HG03378 (cell line): ENCODE results near the gene BARX2.
"Not testable (repeated sequence)": the region's sequence is repeated elsewhere in the genome, so short reads cannot be mapped to it uniquely, and the experiment has no call there.

Experiments
- ATAC-seq: cut with Tn5 transposase; IDR thresholded peaks from one replicate; pipeline ENCODE4 v1.9.1; 2021; ENCODE audit warnings: mild to moderate bottlenecking, moderate library complexity; ENCODE audit not compliant: unreplicated experiment

The BARX2 gene, protein sequence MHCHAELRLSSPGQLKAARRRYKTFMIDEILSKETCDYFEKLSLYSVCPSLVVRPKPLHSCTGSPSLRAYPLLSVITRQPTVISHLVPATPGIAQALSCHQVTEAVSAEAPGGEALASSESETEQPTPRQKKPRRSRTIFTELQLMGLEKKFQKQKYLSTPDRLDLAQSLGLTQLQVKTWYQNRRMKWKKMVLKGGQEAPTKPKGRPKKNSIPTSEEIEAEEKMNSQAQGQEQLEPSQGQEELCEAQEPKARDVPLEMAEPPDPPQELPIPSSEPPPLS

DNA sequence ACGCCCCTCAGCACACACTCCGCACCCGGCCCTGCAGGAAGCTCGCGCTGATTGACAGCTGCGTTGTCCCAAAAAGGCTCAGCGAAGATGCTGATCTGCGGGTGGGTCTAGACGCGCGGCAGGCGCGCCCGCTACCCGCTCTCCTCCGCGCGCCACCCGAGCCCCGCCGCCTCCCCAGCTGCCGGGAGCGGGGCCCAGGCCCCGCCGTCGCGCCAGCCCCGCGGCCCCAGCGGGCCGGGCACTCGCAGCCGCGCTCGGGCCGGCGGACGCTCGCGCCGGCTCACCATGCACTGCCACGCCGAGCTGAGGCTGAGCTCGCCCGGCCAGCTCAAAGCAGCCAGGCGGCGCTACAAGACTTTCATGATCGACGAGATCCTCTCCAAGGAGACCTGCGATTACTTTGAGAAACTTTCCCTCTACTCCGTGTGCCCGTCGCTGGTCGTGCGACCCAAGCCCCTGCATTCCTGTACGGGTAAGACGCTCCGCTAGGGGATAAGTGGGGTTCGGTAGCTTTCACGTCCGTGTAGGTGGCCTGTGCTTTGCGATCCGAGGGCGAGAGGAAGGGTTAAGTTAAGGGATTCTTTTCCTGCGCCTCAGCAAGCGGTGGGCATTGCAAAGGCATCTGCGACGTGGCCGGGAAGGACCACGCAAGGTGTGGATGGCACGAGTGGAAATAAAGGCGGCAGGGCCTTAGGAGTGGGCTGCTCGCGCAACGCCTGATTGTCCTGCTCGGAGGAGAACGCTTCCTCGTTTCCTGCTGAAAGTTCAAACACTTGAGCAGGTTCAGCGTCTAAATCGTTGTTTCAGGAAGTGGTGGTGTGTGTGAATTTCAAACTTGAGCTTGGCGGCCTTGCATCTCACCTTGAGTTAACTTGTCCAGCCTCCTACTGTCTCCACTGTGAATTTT is at the start of gene BARX2:
Gene BARX2, plus strand, starts transcription at position 98 of the 907 bp plus-strand sequence. Its CDS starts 188 bp downstream, at position 286.
- ATAC-seq: no peak

DNA sequence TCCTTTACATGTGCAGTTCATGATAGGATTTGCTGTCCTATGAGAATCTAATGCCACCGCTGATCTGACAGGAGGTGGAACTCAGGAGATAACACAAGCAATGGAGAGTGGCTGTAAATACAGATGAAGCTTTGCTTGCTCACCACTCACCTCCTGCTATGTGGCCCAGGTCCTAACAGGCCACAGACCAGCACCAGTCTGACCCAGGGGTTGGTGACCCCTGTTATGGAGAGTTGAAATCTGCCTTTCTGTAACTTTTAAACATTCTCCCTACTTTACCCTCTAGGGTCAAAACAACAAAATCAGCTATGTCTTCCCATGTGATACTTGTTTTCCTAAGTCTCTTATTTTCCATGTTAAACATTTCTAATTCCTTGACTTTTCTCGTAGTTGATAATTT is 48.7 kb upstream of the BARX2 start:
- no peak for ATAC-seq

DNA sequence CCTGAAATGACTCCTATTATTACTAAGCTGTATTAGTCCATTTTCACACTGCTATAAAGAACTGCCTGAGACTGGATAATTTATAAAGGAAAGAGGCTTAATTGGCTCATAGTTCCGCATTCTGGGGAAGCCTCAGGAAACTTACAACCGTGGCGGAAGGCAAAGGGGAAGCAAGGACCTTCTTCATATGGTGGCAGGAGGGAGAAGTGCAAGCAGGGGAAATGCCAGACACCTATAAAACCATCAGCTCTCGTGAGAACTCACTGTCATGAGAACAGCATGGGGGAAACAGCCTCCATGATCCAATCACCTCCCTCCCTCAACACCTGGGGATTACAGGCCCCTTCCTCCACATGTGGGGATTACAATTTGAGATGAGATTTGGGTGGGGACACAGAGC is 47.9 kb upstream of the BARX2 start:
- not testable (repeated sequence) for ATAC-seq

DNA sequence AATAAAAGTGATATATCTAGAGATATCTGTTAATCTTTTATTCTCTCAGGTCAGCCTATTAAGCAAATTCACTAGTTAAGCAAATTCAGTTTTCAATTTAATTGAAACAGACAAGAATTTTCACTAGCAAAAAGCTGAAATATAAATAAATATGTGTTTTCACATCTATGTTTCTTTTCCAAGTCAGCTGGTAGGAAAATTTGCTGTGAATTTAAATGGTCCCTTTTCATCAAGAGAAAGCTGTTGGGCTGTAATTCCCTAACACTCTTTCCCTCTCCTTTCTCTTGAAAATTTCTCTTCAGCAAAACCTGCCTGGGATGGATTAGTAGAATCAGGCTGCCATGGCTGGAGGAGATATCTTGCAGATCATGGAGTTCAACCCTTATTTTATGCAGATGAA is 46.9 kb upstream of the BARX2 start:
- ATAC-seq: no peak

DNA sequence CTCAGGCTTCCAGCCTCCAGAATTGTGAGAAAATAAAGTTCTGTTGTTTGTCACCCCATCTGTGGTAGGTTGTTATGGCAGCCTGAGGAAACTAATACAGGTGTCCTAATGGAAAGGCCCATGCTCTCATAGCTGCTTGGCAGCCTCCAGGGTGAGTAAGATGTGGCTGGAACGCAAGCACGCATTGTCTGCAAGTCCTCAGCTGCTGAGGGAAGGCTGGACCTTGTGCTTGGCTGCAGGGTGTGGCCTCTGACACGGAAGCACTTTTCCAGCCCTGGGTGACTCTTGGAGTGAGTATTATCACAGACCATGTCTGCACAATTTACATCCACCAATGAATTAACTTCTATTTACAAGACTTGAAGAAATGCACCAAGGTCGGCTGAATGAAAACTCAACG is 44.4 kb upstream of the BARX2 start:
- ATAC-seq: no peak

DNA sequence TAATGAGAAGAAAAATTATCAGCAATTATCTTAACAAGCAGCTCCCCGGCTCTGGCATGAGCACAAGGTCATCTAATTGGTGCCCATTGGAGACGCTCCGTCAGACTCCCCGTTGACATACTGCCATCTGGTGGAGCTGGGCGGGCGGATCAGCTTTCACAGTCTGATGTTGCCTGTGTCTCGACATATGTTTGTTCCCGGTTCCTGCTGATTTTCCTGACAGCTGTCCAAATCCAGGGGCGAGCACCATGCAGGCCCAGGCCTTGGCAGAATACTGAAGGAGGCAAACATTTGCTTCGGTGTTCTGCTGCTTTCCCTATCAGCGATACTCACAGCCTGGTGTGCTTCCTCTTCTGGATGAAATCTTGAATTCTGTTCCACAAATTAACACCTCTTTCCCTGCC is 43.8 kb upstream of the BARX2 start:
- ATAC-seq: peak; percentile 81

DNA sequence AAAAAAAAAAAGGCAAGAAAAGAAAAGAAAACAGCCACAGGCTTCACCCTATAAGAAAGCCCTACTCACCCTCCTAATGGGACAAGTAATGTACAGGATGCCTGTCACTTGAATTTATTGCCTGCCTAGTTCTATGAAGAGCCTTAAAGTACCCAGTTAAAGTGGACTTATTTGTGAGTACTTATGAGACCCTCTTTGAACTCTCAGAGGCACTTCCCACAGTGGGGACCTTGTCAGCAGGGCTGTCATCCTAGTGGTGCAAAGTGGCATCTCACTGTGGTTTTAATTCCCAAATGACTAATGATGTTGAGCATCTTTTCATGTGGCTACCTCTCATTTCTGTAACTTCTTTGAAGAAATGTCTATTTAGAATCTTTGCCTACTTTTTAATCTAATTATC is 41.8 kb upstream of the BARX2 start:
- ATAC-seq: no peak

DNA sequence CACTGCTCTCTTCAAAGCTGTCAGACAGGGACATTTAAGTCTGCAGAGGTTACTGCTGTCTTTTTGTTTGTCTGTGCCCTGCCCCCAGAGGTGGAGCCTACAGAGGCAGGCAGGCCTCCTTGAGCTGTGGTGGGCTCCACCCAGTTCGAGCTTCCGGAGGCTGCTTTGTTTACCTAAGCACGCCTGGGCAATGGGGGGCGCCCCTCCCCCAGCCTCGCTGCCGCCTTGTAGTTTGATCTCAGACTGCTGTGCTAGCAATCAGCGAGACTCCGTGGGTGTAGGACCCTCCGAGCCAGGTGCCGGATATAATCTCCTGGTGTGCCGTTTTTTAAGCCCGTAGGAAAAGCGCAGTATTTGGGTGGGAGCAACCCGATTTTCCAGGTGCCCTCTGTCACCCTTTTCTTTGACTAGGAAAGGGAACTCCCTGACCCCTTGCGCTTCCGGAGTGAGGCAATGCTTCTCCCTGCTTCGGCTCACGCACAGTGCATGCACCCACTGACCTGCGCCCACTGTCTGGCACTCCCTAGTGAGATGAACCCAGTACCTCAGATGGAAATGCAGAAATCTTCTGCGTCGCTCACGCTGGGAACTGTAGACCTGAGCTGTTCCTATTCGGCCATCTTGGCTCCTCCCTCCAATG is 31.2 kb upstream of the BARX2 start:
- ATAC-seq: not testable (repeated sequence)

DNA sequence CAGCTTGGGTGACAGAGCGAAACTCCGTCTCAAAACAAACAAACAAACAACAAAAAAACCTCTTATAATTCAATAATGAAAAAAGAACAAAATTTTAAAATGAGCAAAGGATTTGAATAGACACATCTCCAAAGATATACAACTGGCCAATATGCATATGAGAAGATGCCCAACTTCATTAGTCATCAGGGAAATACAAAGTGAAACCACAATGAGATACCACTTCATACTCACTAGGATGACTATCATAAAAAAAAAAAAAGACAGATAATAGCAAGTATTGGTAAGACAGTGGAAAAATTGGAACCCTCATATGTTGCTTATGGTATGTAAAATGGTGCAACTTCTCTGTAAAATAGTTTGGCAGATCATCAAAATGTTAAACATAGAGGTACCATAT is 28.7 kb upstream of the BARX2 start:
- no peak for ATAC-seq

DNA sequence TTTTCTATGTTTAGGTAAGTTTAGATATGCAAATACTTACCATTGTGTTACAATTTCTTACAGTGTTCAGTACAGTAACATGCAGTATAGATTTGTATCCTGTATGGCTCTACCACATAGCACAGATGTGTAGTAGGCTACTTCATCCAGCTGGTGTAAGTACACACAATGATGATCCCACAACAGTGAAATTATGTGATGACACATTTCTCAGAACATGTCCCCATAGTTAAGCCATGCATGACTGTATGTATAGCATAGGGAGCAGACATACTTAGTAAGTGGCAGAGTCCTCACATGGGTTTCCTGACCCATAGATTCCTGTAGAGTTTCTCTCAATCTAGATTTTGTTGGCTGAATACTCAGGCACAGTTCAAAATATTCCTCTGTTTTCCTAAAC is 26.8 kb upstream of the BARX2 start:
- no peak for ATAC-seq

DNA sequence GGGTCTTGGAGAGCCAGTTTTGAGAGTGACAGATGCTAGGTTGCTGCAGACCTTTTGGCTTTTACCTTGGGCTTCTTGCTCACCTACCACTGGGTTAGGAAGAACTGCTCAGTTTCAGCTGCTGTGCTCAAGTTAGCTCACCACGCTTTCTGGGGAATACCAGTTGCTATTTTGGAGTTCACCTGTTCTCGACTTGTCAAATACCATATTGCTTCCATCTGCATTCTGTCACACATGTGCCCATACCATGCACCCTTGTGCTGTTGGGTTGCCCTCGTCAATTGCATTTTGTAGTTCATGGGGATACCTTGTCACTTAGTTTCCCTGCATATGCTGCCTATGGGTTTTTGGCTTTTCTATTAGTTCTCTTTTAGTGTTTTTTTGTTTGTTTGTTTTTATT is 23.0 kb upstream of the BARX2 start:
- ATAC-seq: no peak

DNA sequence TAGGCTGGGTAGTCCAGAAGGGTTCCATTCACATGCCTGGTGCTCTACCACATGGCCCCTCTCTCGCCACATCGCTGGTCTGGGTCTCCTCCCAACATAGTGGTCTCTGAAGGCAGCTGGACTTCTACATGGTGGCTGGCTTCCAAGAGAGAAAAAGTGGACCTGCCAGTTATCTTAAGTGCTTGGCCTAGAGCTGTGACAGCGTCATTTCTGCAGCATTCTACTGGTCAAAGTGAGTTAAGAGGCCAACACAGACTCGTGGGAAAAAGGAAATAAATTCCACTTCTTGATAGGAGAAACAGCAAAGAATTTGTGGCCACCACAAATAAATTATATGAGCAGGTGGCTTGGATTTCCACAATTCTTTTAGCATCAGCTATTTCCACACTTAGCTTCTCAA is 21.0 kb upstream of the BARX2 start:
- ATAC-seq: no peak

DNA sequence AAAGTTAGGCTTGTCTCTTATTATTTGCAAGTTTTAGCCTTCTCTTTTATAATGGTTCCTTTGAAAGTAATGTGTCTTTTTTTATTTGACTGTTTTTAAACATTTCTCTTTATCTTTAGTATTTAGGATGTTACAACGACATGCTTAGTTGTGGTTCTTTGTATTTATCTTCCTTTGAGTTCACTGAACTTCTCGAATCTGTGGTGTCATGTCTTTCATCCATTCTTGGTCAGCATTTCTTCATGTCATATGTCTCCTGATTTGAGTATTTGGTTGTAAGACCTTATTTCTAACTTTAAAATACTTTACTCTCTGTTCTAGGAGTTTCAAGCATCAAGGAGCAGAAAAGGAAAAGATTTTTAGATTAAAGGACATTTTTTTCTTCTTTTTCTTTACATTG is 15.9 kb upstream of the BARX2 start:
- ATAC-seq: no peak

DNA sequence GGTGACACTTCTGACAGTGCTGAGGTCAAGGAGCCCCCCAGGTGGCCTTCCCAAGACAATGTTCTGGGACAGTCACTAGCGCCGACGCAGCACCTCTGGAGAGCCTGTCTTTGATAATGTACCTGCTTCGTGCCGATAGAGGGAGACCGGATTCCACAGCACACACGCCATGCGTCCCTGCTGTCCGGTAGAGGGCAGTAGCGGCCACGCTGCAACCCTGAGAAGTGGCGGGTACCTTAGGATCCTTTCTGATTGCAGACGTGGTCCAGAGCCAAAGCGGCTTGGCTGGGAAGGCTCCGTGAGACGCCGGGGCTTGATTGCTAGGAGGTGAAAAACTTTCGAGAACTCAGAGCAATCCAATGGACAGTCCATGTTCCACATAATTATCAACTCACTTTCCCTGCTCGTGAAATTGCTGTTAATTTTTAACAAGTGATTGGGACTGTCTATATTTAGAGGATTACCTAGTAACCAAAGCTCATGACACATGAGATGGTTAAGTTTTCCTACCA is 11.4 kb upstream of the BARX2 start:
- ATAC-seq: peak; percentile 100

DNA sequence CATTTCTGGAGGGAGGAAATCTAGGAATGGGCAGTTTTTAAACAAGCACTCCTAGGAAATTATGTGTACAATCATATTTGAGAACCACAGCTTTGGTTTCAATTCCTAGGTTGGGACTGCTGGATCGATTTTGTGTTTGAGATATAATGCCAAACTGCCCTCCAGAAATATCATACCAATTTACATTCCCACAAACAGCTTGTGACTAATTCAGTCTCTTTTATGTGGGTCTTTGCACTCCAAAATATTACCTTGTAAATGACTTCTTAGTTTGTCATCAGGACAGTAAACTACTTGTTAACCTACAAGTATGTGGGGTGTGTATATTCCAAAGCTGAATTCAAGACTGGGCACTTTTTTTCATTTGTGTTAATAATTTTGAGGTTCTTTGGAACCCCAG is 9.8 kb upstream of the BARX2 start:
- ATAC-seq: no peak

DNA sequence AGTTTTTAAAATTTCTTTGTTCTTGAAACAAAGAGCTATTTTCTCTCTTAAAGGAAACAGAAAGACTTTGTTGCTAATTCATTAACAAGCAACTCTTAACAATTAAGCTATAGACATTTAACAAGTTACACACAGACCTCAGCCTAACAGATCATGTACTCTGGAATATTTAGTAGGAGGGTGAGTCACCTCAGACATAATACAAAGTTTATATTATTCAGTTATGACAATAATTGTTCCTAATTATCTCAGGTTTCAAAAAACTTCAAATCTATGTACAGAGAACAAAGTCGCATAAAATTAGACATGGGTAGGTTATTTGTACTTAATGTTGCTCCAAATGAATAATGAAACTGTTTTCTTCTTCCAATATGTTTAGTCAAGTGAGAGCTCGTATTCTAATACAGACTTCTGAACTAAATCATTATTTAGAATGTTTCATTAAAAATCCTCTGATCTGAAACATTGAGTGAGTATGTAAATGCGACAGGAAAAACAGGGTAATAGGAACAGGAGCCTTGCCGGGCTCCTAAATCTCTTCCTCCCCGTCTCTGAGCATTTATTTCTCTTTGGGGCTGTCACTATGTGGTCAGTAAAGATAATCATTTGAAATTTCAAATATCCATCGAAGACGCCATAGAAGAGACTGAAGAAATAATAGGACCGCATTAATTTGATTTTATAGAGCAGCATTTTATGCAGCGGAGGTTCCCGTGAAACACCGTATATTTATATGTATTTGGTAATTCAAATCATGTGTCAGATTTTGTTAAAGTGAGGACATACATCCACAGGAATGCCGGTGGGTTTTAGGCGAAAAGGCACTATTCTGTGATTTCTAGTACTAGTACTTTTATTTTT is 8.7 kb upstream of the BARX2 start:
- ATAC-seq: no peak

DNA sequence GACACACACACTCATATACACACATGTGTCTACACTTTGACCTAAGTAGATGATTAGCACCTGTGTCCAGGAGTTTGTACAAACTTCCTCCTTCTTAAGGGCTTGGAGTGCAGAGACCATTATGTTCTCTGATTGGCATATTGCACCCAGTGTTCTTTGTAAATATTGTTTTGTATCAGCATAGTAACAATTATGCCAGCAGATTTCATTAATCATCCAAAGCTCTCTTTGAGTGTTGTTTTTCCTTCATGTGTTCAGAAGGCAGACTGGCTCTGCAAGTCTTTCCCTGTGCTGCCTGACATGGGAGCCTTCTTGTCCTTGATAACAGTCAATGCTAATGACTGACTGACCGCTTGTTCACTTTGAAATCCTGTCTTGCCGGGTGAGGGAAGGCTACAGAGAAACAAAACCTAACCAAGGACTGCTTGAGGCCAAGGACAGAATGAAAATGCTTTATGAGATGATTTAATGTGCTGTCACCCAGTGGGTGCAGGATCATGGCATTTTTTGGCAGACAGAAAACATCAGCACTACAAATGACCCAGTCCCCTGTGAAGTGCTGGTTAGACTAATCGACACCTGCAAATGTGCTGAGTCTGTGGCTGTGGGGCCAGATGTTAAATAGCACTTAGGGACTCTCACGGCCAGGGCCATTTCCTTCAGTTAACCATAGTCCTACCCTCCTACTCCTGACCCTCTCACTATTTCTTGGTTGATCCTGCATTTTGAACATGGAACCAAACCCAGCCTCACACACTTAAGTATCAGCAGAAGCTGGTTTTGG is 6.6 kb upstream of the BARX2 start:
- ATAC-seq: no peak

DNA sequence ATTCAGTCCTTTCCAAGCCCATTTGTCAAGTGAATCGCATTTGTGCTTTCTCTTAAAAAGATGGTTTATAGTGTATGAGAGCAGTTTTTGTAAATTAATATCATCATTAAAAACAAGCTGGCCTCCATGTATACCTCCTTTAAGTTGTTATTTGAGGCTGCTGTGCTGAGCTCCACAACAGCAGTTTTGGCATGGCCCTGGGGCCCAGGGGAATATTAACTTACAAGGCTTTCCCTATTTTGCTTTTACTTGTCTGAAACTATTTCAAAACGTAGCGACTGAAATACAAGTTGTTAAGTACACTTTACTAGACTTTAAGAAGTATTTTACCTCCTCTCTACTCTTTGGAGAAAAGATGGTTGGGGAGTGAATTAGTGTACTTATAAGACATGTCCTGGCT is 4.9 kb upstream of the BARX2 start:
- no peak for ATAC-seq

DNA sequence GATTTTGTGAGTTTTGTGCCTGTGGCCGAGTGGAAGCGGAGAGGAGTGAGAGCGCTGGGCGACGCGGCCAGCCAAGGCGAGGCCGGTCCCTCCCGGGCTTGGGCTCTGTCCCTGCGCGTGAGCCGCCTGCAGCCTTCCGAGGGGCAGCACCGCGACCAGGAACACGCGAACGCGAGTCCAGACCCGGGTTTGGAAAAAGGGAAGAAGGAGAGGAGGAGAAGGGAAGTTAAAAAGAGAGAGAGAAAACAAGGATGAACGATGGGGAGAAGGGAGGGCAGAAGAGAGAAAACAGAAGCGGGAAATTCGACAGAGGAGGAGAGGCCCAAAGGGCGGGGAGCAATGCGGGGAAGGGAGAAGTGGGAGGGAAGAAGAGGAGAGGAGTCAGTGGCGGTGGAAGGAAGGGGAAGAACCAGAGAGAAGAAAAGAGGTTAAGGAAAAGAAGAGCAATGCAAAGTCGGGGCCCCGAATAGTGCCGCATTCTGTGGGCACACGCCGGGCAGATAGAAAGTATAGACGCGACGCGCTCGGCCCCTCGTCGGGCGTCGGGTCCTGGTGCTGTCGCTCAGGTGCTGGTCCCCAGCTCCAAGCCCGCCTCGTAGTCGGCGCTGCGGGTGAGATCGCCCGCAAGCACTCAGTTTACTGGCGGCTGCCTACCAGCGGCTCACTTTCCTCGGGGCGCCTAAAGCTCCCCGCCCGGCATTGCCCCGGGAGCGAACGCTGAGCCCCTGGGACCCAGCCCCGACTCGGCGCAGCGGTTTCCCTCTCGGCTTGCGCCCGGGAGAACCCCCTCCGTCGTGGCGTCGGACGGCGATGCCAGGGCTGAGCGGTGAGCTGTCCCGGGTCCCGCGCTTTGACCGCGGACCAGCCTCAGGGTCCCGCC is 2.8 kb upstream of the BARX2 start:
- ATAC-seq: no peak
